K562 (cell line): ENCODE data around the gene PPP4C. TPM values are rescaled to one million over a fixed set of nuclear protein-coding genes. Genes with fewer than 3 reads are reported as not detected.
A peak's percentile ranks its signal among the peaks of the same experiment; 100 is the strongest.

Experiments used
- ATAC-seq: fragments of 200-7000 bp; cut with Tn5 transposase; 3 replicates; pipeline ENCODE4 v1.9.1; 2020; ENCODE audit warnings: moderate library complexity
- BruUV-seq: library from RNA; stranded (reverse); fragments of 400-500 nt; replicated peaks from 2 replicates; lab custom pipeline; 2021; lab: Mats Ljungman, UMichigan
- CTCF ChIA-PET: fragments of 300-600 bp; formaldehyde crosslinking; extraction: SDS; loops from one replicate; lab custom pipeline; 2021; ENCODE audit warnings: low intra/inter-chr PET ratio; lab: Yijun Ruan, JAX
- POLR2A ChIA-PET: fragments of 300-600, 350-650 bp; sonication (Branson Sonifier 250); formaldehyde crosslinking; extraction: SDS; loops from one replicate; lab custom pipeline; 2021; ENCODE audit warnings: antibody characterized with exemption, inconsistent platforms; lab: Yijun Ruan, JAX
- DNase-seq, 4 experiments: peaks; one replicate each; pipeline versions ENCODE4 v3.0.0 to v3.0.0-alpha.2; 2011 to 2018; ENCODE audit warnings: low spot score in 3 of 4, mixed read lengths in 3 of 4; ENCODE audit errors: extremely low read depth in 1 of 4
- FAIRE-seq: peaks from 2 replicates; lab custom pipeline; 2011; peaks lifted over from hg19 to GRCh38; lab: Jason Lieb, UNC
- H2AFZ ChIP-seq: 2 replicates; pipeline ENCODE4 v1.6.0; 2011; ENCODE audit warnings: low read depth, low read length, control low read depth, inconsistent platforms
- H3K27ac ChIP-seq: fragments of 200-600 bp; 3 replicates; pipeline ENCODE4 v1.8.0; 2011; ENCODE audit warnings: low read depth, mild to moderate bottlenecking, control low read depth, inconsistent platforms, low read length, moderate library complexity, mixed read lengths; ENCODE audit errors: extremely low read depth
- H3K27me3 ChIP-seq, 2 experiments: fragments of 300-600 bp in 1 of 2; 2 replicates in 1 of 2; 3 replicates in 1 of 2; pipeline versions ENCODE4 v1.6.0 to v1.8.0; 2011; ENCODE audit warnings: inconsistent platforms in 2 of 2, low read length in 2 of 2, mild to moderate bottlenecking in 1 of 2, mixed read lengths in 1 of 2, moderate library complexity in 1 of 2; ENCODE audit not compliant: control insufficient read depth in 2 of 2, insufficient read depth in 2 of 2
- H3K36me3 ChIP-seq: fragments of 300-600 bp; 3 replicates; pipeline ENCODE4 v1.8.0; 2011; ENCODE audit warnings: mild to moderate bottlenecking, low read length, inconsistent platforms; ENCODE audit not compliant: control insufficient read depth, insufficient read depth
- H3K4me1 ChIP-seq, 2 experiments: fragments of 200-600 bp in 1 of 2; replicated peaks in 1 of 2; 2 replicates in 1 of 2; 3 replicates in 1 of 2; pipeline versions ENCODE4 v1.5.1 to v1.8.0; 2011; ENCODE audit warnings: inconsistent platforms in 2 of 2, low read length in 2 of 2, mild to moderate bottlenecking in 1 of 2, mixed read lengths in 1 of 2, moderate library complexity in 1 of 2; ENCODE audit not compliant: control insufficient read depth in 2 of 2, insufficient read depth in 2 of 2
- H3K4me2 ChIP-seq: 2 replicates; pipeline ENCODE4 v1.6.1; 2011; ENCODE audit warnings: low read length, control low read depth, inconsistent platforms, mixed read lengths; ENCODE audit not compliant: insufficient read depth
- H3K4me3 ChIP-seq: fragments of 200-600 bp; sonication (generic), shearing (Covaris generic); 2 replicates; pipeline ENCODE4 v1.5.1; 2016; ENCODE audit warnings: control low read depth, inconsistent platforms
- H3K79me2 ChIP-seq: fragments of 200-600 bp; 3 replicates; pipeline ENCODE4 v1.8.0; 2011; ENCODE audit warnings: low read length, inconsistent platforms; ENCODE audit not compliant: control insufficient read depth, insufficient read depth
- H3K9ac ChIP-seq, 2 experiments: 2 replicates each; pipeline versions ENCODE4 v1.6.0 to v1.6.1; 2011; ENCODE audit warnings: low read depth in 2 of 2, low read length in 2 of 2, control low read depth in 1 of 2, inconsistent platforms in 1 of 2, mild to moderate bottlenecking in 1 of 2, mixed read lengths in 1 of 2; ENCODE audit not compliant: insufficient read depth in 1 of 2
- H3K9me1 ChIP-seq: one replicate; pipeline ENCODE4 v1.6.0; 2011; ENCODE audit warnings: inconsistent platforms, mild to moderate bottlenecking, low read length, moderate library complexity; ENCODE audit not compliant: control insufficient read depth, insufficient read depth
- H3K9me3 ChIP-seq: replicated peaks from 2 replicates; pipeline ENCODE4 v1.5.1; 2011; ENCODE audit warnings: low read depth, low read length, inconsistent platforms; ENCODE audit not compliant: control insufficient read depth, insufficient read depth
- H4K20me1 ChIP-seq: replicated peaks from 2 replicates; pipeline ENCODE4 v1.6.1; 2011; ENCODE audit warnings: low read length, inconsistent platforms, mixed read lengths; ENCODE audit not compliant: control insufficient read depth, insufficient read depth
- L3MBTL2 ChIP-seq: fragments of 450-650 bp; IDR thresholded peaks from 2 replicates; pipeline ENCODE4 v1.6.1; 2016; ENCODE audit warnings: mild to moderate bottlenecking, moderate library complexity
- RBFOX2 ChIP-seq: fragments of 200-400 bp; formaldehyde crosslinking; IDR thresholded peaks from 2 replicates; pipeline ENCODE4 v1.6.1; 2017; ENCODE audit warnings: low read depth, mild to moderate bottlenecking, low read length, moderate library complexity
- ZNF197 ChIP-seq: fragments of 200-800 bp; sonication (Bioruptor generic); IDR thresholded peaks from 2 replicates; pipeline ENCODE4 v1.6.1; 2016; ENCODE audit warnings: low read depth, missing genetic modification characterization, missing compliant biosample characterization
- ZNF655 ChIP-seq: fragments of 250-450 bp; sonication (Bioruptor Pico); IDR thresholded peaks from 2 replicates; pipeline ENCODE4 v1.5.0; 2021
- WGBS: fragments of 100-300 bp; shearing (Covaris generic); methylation state at CpG from one replicate; pipeline ENCODE4 v1.1.6; 2016; ENCODE audit warnings: low coverage, mixed read lengths; ENCODE audit not compliant: insufficient coverage; ENCODE audit errors: missing lambda C conversion rate; 5-methylcytosine and 5-hydroxymethylcytosine counted together
- in situ Hi-C: fragments of 300-500 bp; cut with MboI; formaldehyde crosslinking; loops from 4 replicates; pipeline ENCODE4 v1.15.0; 2018; ENCODE audit warnings: inconsistent platforms, mixed read lengths
- intact Hi-C: fragments of 100-400 bp; cut with micrococcal nuclease; formaldehyde crosslinking; loops from 2 replicates; pipeline ENCODE4 v1.14.2; 2022
- polyA plus RNA-seq, 8 experiments: library from polyadenylated mRNA; depleted of rRNA in 4 of 8; stranded (reverse) in 5 of 8; unstranded in 3 of 8; fragments of >200 nt; fragmentation: Nextera tagmentation in 2 of 8; fragmentation: Illumina TruSeq in 1 of 8; extraction: Ambion mirVana in 2 of 8; extraction: Trizol in 1 of 8; gene quantifications; 2 replicates each; pipeline versions ENCODE4 v1.2.1 to v1.2.3, GENCODE V29; 2011 to 2014; ENCODE audit warnings: inconsistent platforms in 1 of 8, missing spikeins in 1 of 8
- total RNA-seq, 7 experiments: library from RNA; depleted of rRNA in 6 of 7; stranded (reverse); fragments of >200 nt in 6 of 7; fragmentation: Illumina TruSeq in 2 of 7; extraction: Trizol in 2 of 7; gene quantifications; 2 replicates each; pipeline versions ENCODE4 v1.2.1 to v1.2.3, GENCODE V29; 2011 to 2021; ENCODE audit warnings: low replicate concordance in 1 of 7

Gene PPP4C
- total and polyA plus RNA-seq, 9 of the 15 experiments (the other 6 are each of a cell fraction or from before 2014, with no cell fraction given): 3.5 to 183 (median 131) TPM

DNA sequence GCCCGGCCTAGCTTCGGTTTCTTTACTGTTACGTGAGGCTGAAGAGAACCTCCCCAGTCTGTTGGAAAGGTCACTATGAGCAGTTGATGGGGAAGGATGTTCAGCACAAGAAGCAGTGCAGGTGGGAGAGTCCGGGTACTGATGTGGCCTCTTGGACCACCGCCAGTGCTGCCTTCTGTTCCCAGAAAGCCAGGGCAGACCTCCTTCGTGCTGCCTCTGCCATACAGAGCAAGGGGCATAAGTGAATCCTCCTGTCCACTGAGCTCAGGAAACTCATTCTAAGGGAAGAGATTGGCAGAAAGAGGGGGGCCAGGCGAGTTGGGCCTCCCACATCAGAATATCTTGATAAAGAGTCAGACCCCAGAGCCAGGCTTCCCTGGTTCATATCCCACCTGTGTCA lies 3.7 kb downstream of the PPP4C start:
- in situ Hi-C loops: no loop called here
- 98% methylated on average over 7 of the region's 7 CpGs for WGBS
- TF ChIP-seq ZNF655 (CRISPR knock-in tag) (no peak), RBFOX2 (0 out of 2 replicates have a peak, but pooled peaks have one; percentile 3), L3MBTL2 (no peak), ZNF197 (CRISPR knock-in tag) (no peak)
- TF ChIP-seq, all 486 proteins: peak for 1
- Histone ChIP-seq H3K4me2 (no peak overlapping the region), H3K9me1 (no peaks in the 10 kb centered on the region), H3K9me3 (no peaks in the 10 kb centered on the region), H3K4me3 (no peak overlapping the region), H3K27ac (no peak overlapping the region; the same call in 2 of the 3 replicates), H3K4me1 (peaks cover 13 to 22% of the 10 kb centered on the region in 2 experiments), H3K79me2 (peaks cover 50% of the 10 kb centered on the region), H2AFZ (no peak overlapping the region), H4K20me1 (peaks cover 4% of the 10 kb centered on the region; the same call in 1 of the 2 replicates), H3K27me3 (no peaks in the 10 kb centered on the region), H3K9ac (no peak overlapping the region), H3K36me3 (peaks cover 74% of the 10 kb centered on the region)
- BruUV-seq: no TSS peak
- DNase-seq (no peak), ATAC-seq (no peak), FAIRE-seq (no peak)
- POLR2A ChIA-PET: interaction anchor here (0.7 to 7.5 kb wide), 2 partner anchors 12 to 16 kb away, joined by 3 to 59 read pairs; partner anchors contain the start of genes TBX6 and YPEL3
- intact Hi-C loops: no loop called here
- CTCF ChIA-PET: no interaction called here
